GM21360 (cell line): ENCODE measurements around the gene FLNA.
A peak's percentile ranks its signal among the peaks of the same experiment; 100 is the strongest.

Experiments used
- ATAC-seq: cut with Tn5 transposase; IDR thresholded peaks from one replicate; pipeline ENCODE4 v1.9.1; 2021; ENCODE audit warnings: mild to moderate bottlenecking, moderate library complexity; ENCODE audit not compliant: unreplicated experiment

Gene FLNA

GRCh38 chrX:154359362-154360154 is 14.9 kb downstream of the FLNA start:
- ATAC-seq: no peak

- no peak for ATAC-seq
These were observed 15.6 kb downstream of the FLNA start for GRCh38 chrX:154358829-154359228.

GRCh38 chrX:154358011-154358410 is 16.4 kb downstream of the FLNA start:
- ATAC-seq: no peak

- no peak for ATAC-seq
These were observed 17.2 kb downstream of the FLNA start for GRCh38 chrX:154357205-154357604.

GRCh38 chrX:154356596-154356995 is 17.8 kb downstream of the FLNA start:
- no peak for ATAC-seq

GRCh38 chrX:154355776-154356140 is 18.7 kb downstream of the FLNA start:
- ATAC-seq: no peak

- no peak for ATAC-seq
These were observed 19.2 kb downstream of the FLNA start for GRCh38 chrX:154355094-154355775.

- no peak for ATAC-seq
These were observed 19.9 kb downstream of the FLNA start for GRCh38 chrX:154354516-154354915.

GRCh38 chrX:154354013-154354412 is 20.4 kb downstream of the FLNA start:
- ATAC-seq: no peak

GRCh38 chrX:154353172-154353843 is 21.1 kb downstream of the FLNA start:
- ATAC-seq: no peak

GRCh38 chrX:154352466-154352865 is 22.0 kb downstream of the FLNA start:
- ATAC-seq: no peak

GRCh38 chrX:154352012-154352401 is 22.4 kb downstream of the FLNA start:
- no peak for ATAC-seq

- no peak for ATAC-seq
These were observed 23.0 kb downstream of the FLNA start for GRCh38 chrX:154351183-154352011.

- ATAC-seq: no peak
These were observed 23.8 kb downstream of the FLNA start for GRCh38 chrX:154350429-154351182.

GRCh38 chrX:154349979-154350378 is 24.5 kb downstream of the FLNA start:
- no peak for ATAC-seq

- ATAC-seq: no peak
These were observed 25.0 kb downstream of the FLNA start for GRCh38 chrX:154349359-154349935.

GRCh38 chrX:154348646-154349358 is 25.6 kb downstream of the FLNA start:
- ATAC-seq: no peak

GRCh38 chrX:154348114-154348531 is 26.3 kb downstream of the FLNA start:
- ATAC-seq: no peak

GRCh38 chrX:154343620-154344019 is 30.8 kb downstream of the FLNA start:
- peak; percentile 31 for ATAC-seq
